DMS153 treated with DMSO at 0.1 percent for 48 hours (cell line): ENCODE results near the gene YPEL1.
"Not testable (repeated sequence)": the region's sequence is repeated elsewhere in the genome, so short reads cannot be mapped to it uniquely, and the experiment has no call there.

Source experiments
- DNase-seq: peaks from one replicate; lab custom pipeline; 2025; ENCODE audit not compliant: unreplicated experiment; lab: John Stamatoyannopoulos, UW

The YPEL1 gene

DNA sequence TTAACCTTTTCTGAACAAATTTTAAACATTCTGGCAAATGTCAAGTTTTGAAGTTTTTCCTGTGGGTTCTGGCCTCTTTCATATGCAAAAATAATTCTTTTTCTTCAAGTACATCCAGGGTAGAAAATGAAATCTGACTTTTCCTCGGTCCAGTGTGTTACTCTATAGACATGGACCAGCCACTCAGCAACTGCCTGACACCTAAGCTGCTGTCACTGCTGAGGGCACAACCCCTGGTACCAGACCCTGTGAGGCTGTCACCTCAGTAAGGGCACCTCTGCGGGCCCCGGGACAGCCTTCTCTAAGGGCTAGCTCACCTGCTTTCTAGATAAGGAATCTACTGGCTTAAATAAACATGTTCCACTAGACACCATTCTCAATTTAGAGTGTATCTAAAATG lies 36.0 kb downstream of the YPEL1 start:
- DNase-seq: no peak

DNA sequence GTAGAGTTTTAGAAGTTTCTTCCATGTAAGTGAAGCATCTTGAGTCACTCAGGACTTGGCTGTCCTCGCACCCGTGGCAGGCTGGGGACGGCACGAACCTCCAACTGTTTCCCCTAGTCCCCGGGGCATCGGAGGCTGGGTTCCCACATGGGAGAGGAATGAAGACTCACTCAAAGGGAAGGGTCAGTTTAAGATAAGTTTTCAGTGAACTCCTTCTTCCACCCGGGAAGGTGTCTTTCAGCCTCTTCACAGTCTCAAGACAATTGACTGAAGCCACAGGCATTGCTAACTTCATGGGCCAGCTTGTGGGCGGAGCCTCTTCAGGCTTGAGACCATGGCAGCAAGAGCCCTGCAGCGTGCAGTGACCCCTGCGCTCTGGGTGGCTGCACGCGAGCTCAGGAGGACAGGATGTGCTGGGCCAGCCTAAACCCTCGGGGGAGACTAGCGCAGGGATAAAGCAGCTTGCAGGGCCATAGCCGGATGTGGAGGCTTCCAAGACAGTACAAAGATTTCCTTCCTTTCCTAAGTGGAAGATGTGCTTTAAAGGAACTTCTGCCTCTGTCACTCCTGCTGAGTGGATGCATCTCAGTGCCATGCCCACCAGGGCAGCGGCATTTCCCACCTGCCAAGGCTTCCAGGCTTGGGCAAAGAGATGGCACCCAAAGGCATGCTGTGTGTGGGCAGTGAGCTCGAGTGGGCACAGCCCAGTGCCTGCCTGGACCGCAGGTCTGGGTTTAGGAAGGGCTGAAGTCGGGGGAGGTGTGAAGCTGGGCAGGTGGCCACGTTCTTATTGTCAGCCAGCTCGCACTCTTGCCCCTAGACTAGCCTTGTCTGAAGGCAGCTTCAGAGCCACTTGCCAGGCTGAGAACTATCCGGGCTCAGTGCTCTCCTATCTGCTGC lies 36.9 kb downstream of the YPEL1 start:
- no peak for DNase-seq

GRCh38 chr22:21697880-21698279 lies 37.7 kb downstream of the YPEL1 start:
- DNase-seq: no peak

DNA sequence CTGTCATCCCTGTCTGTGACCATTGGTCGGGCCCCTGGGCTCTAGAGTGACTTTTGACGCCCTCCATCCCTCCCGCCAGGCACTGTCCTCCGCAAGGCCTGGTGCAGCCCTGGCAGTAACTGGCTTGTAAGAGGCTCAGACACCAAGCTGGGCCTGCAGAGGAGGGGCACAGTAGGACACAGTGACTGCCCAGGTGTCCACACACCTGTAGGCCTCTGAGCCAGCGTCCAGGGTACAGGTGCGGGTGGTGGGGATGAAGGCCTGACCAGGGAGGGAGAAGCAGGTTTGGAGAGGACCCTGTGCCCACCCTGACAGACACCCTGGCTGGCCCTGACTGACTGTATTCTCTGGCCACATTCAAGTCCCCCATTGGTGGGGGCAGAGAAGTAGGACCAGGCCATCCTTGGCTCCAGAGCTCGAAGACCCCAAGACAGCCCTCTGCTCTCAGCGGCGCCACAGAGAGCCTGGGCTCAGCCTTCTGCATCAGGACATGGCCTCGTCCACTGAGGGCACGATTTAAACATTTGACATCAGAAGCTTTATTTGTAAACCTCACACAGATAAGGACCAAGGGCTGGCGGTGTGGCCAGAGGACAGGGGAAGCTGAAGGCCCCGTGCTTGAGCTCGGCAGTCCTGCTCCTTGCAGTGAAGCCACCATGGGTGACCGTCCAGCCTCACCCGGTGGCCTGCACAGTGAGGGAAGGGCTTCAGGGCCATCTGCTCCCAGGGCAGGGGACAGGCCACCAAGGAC lies 38.4 kb downstream of the YPEL1 start:
- no peak for DNase-seq

GRCh38 chr22:21696115-21696514 lies 39.5 kb downstream of the YPEL1 start:
- DNase-seq: no peak

- no peak for DNase-seq
These were observed 40.0 kb downstream of the YPEL1 start for GRCh38 chr22:21695430-21696085.

DNA sequence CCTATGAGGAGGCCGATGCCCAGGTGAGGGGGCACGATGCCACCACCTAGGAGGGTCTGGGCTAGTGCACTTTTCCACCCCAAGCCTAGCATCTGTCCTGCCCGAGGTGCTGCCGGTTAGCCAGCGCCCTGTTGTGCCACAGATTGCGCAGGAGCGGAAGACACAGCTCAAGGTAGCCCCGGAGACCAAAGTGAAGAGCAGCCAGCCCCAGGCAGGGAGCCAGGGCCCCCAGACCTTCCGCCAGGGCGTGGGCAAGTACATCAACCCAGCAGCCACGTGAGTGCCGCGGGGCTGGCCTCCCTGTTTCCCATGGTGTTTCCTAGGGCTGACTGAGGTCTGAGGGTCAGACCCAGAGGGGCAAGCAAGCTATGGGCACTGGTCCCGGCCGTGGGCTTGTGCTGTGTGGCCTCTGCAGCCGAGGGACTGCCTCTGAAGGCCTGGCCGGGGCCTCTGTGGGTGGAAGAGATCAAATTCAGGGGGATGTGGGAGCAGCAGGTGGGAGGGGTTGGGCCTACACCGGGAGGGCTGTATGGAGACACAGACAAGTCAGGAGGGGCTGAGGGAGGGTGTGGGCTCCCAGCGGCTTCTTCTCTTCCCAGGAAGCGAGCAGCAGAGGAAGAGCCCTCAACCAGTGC lies 40.7 kb downstream of the YPEL1 start:
- no peak for DNase-seq

DNA sequence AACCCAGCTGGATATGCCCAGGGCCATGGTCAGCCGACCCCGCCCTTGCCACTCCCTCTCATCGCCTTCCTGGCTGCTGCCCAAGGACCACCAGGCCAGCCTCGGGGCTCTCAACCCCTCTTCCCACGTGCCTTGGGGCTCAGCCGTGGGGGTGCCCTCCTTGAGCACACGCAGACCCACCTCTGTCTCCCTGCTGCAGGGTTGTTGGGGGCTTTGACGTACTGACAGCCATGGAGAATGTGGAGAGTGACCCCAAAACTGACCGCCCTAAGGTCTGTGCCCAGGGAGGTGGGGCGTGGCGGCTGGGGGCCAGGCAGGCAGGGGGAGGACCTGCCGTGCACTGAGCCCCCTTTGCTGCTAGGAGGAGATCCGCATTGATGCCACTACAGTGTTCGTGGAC lies 41.2 kb downstream of the YPEL1 start:
- no peak for DNase-seq

GRCh38 chr22:21693999-21694341 lies 41.6 kb downstream of the YPEL1 start:
- DNase-seq: no peak

DNA sequence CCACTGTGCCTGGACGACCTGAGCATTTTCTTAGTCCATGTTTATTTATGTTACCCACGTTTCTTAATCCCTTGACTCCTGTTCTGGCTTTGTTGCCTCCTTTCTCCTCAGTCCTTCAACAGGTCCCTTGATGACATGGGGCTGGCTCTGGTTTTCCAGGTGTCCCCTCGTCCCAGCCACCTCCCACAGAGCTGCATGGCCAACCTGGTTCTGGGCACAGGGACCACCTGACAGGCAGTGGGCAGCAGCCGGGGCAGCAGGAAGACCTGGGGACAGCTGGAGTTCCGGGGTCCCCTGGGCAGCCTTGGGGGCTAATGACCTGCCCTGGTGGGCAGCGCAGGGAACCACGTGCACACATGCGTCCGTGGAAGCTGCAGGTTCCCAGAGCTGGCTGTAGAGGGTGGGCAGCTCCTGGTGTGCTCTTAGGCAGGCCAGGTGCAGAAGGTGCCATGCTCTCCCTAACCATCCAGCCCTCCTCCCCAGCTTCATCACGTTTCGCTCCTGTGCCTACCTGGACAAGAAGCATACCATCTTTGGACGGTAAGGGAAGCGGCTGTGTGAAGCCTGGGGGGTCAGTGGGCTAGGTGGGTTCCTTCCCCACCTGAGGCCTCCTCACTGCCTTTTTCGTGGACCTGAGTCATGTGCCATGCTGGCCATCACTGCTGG lies 42.1 kb downstream of the YPEL1 start:
- DNase-seq: no peak

- DNase-seq: not testable (repeated sequence)
These were observed 42.7 kb downstream of the YPEL1 start for GRCh38 chr22:21692856-21693255.

DNA sequence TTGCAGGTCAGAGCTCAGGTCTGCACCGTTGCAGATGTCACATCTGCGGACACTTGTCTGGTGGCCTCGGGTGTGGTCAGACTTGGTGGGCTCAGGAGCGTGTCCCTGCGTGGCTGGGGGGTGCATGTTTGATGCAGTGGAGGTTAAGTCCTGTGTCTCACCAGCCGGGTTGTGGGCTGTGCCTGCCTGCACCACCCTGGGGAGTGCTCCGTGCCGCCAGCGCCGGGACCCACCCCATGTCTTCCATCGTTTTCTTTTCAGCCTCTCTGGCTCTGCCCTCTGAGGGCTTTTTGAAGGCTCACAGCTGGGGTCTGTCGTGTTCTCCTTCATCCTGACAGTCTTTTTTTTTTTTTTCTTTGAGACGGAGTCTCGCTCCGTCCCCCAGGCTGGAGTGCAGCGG lies 43.8 kb downstream of the YPEL1 start:
- no peak for DNase-seq

GRCh38 chr22:21690401-21690801 lies 45.2 kb downstream of the YPEL1 start:
- DNase-seq: no peak

GRCh38 chr22:21688706-21689381 lies 46.8 kb downstream of the YPEL1 start:
- DNase-seq: no peak

DNA sequence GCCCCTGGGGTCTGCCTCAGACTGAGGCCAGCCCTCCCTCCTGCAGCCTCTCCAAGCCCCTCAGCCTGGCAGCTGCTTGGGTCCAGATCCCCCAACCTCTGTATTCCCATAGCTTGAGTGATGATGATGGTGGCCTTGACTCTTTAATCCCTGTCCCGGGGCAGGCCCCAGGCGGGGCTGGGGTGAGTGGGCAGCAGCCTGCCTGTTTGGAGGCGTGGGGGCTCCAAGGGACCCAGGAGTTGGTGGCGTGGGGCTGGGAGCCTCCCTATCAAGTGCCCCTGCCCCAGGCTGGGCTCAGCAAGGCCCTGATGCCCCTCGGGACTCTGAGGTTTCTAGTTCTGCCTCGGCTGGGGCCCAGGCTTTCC lies 47.3 kb downstream of the YPEL1 start:
- DNase-seq: no peak

DNA sequence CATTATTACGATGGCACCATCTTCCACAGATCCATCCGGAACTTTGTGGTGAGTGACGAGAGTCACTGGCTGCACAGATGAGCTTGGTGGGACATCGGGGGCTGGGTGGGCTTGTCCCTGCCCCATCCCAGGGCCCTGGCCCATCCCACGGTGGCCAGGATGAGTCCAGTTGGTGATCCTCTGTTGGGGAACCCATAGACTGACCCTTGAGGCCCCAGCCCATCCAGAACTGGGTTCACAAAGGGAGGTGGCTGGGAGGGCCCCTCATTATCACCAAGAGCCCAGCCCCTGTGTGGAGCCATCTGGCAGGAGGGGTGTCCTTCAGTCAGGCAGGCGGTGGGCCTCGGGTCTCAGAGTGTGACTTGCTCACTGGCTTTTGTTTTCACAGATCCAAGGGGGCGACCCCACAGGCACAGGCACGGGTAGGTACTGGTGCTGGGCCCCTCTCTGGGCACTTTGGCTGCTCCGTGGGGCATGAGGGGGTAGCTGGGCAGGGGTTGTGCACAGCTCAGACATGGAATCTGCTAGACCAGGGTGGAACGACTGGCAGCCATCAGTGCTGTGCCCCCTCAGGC lies 47.8 kb downstream of the YPEL1 start:
- no peak for DNase-seq

GRCh38 chr22:21686634-21687393 lies 48.8 kb downstream of the YPEL1 start:
- no peak for DNase-seq

- no peak for DNase-seq
These were observed 49.4 kb downstream of the YPEL1 start for GRCh38 chr22:21686193-21686608.

DNA sequence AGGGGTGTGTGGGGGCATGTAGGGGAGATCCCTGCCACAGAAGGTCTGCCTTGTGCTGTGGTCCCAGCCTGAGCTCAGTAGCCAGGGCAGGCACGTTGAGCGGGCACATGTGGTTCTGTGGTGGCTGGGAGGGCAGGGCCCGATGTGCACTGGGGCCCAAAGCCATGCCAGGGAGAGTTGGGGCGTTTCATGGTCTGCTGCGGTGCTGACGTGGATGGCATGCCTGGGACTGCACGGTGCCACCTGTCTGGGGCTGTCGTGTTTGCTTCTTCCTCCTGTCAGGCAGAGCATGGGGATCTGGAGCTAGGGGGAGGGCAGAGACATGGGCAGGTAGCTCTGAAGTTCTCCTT lies 50.5 kb downstream of the YPEL1 start:
- DNase-seq: no peak
